NCI-H2029 (cell line): ENCODE measurements around the gene MORN1.

Experiments used
- DNase-seq: peaks from one replicate; lab custom pipeline; 2025; lab: John Stamatoyannopoulos, UW

Gene MORN1

GRCh38 chr1:2385606-2386280 lies 5.6 kb downstream of the MORN1 start:
- DNase-seq: no peak

GRCh38 chr1:2384941-2385481 lies 6.3 kb downstream of the MORN1 start:
- DNase-seq: no peak

- DNase-seq: no peak
Observed at GRCh38 chr1:2384130-2384860, 7.1 kb downstream of the MORN1 start.

GRCh38 chr1:2383576-2383975 lies 7.8 kb downstream of the MORN1 start:
- no peak for DNase-seq

GRCh38 chr1:2382621-2383361 lies 8.6 kb downstream of the MORN1 start:
- DNase-seq: no peak

- DNase-seq: no peak
Observed at GRCh38 chr1:2381741-2382620, 9.4 kb downstream of the MORN1 start.

- no peak for DNase-seq
Observed at GRCh38 chr1:2380816-2381591, 10.3 kb downstream of the MORN1 start.

GRCh38 chr1:2379733-2380404 lies 11.5 kb downstream of the MORN1 start:
- DNase-seq: no peak

- no peak for DNase-seq
Observed at GRCh38 chr1:2378956-2379732, 12.2 kb downstream of the MORN1 start.

GRCh38 chr1:2378441-2378851 lies 12.9 kb downstream of the MORN1 start:
- DNase-seq: no peak

GRCh38 chr1:2377751-2378440 lies 13.5 kb downstream of the MORN1 start:
- no peak for DNase-seq

GRCh38 chr1:2376931-2377672 lies 14.3 kb downstream of the MORN1 start:
- no peak for DNase-seq

GRCh38 chr1:2376261-2376741 lies 15.1 kb downstream of the MORN1 start:
- no peak for DNase-seq

- no peak for DNase-seq
Observed at GRCh38 chr1:2375923-2376260, 15.5 kb downstream of the MORN1 start.

- DNase-seq: no peak
Observed at GRCh38 chr1:2375246-2375922, 16.0 kb downstream of the MORN1 start.

GRCh38 chr1:2374252-2375155 lies 16.9 kb downstream of the MORN1 start:
- no peak for DNase-seq
